A549 (cell line): ENCODE results near the gene EIF3A. TPM values are rescaled to one million over a fixed set of nuclear protein-coding genes. Genes with fewer than 3 reads are reported as not detected.
"Not testable (repeated sequence)": the region's sequence is repeated elsewhere in the genome, so short reads cannot be mapped to it uniquely, and the experiment has no call there.

ENCODE experiments used
- ATAC-seq, 2 experiments: fragments of 200-7000 bp in 1 of 2; fragments of >200 bp in 1 of 2; cut with Nextera tagmentation in 1 of 2; cut with Tn5 transposase in 1 of 2; 3 replicates each; pipeline versions ENCODE4 v1.8.0 to v1.9.1; 2018 to 2020; ENCODE audit warnings: mild to moderate bottlenecking in 1 of 2, moderate library complexity in 1 of 2
- CTCF ChIA-PET: fragments of 300-600 bp; sonication (Branson Sonifier 250); formaldehyde crosslinking; extraction: SDS; loops from one replicate; lab custom pipeline; 2021; ENCODE audit warnings: antibody characterized with exemption, inconsistent platforms; lab: Yijun Ruan, JAX
- POLR2A ChIA-PET: fragments of 350-600 bp; formaldehyde crosslinking; extraction: SDS; loops from one replicate; lab custom pipeline; 2021; ENCODE audit warnings: antibody characterized with exemption, inconsistent platforms; lab: Yijun Ruan, JAX
- DNase-seq, 2 experiments: peaks; one replicate each; pipeline versions ENCODE4 v3.0.0 to v3.0.0-alpha.2; 2011 to 2016; ENCODE audit warnings: low read depth in 1 of 2, low spot score in 1 of 2
- FAIRE-seq: peaks from 2 replicates; lab custom pipeline; 2011; peaks lifted over from hg19 to GRCh38; lab: Jason Lieb, UNC
- H3K27ac ChIP-seq, 2 experiments: fragments of >200 bp; sonication (Bioruptor Twin); formaldehyde crosslinking; 3 replicates each; pipeline ENCODE4 v1.5.1; 2016 to 2017
- H3K4me1 ChIP-seq: fragments of >200 bp; sonication (Bioruptor Twin); formaldehyde crosslinking; 3 replicates; pipeline ENCODE4 v1.6.1; 2016
- H3K4me2 ChIP-seq: fragments of >200 bp; sonication (Bioruptor Twin); formaldehyde crosslinking; 3 replicates; pipeline ENCODE4 v1.6.1; 2016
- H3K4me3 ChIP-seq: fragments of >200 bp; sonication (Bioruptor Twin); formaldehyde crosslinking; 3 replicates; pipeline ENCODE4 v1.5.1; 2016
- H3K9me3 ChIP-seq: fragments of >200 bp; sonication (Bioruptor Twin); formaldehyde crosslinking; 3 replicates; pipeline ENCODE4 v1.6.1; 2016
- CHD2 ChIP-seq: fragments of 150-350 bp; IDR thresholded peaks from 2 replicates; pipeline ENCODE4 v1.6.1; 2014; ENCODE audit warnings: low read length; ENCODE audit not compliant: partially characterized antibody
- CTCF ChIP-seq: fragments of >200 bp; sonication (Bioruptor Twin); formaldehyde crosslinking; IDR thresholded peaks from 3 replicates; pipeline ENCODE4 v1.5.1; 2016
- ELK1 ChIP-seq: fragments of 150-350 bp; IDR thresholded peaks from 2 replicates; pipeline ENCODE4 v1.6.1; 2014; ENCODE audit warnings: low read depth, mild to moderate bottlenecking, low read length
- EP300 ChIP-seq, 2 experiments: fragments of >200 bp; sonication (Bioruptor Twin); formaldehyde crosslinking; IDR thresholded peaks; 2 replicates in 1 of 2; 3 replicates in 1 of 2; pipeline ENCODE4 v1.6.1; 2016 to 2017
- ESRRA ChIP-seq: fragments of 150-350 bp; IDR thresholded peaks from 2 replicates; pipeline ENCODE4 v1.6.1; 2014; ENCODE audit warnings: mild to moderate bottlenecking, low read length, borderline replicate concordance
- FOSL2 ChIP-seq, 2 experiments: fragments of 450-650 bp in 1 of 2; fragments of >200 bp in 1 of 2; sonication (Bioruptor Twin) in 1 of 2; formaldehyde crosslinking; IDR thresholded peaks; 2 replicates each; pipeline versions ENCODE4 v1.5.0 to v1.6.1; 2016 to 2020; ENCODE audit warnings: mild to moderate bottlenecking in 1 of 2, moderate library complexity in 1 of 2
- FOXS1 ChIP-seq: fragments of 250-450 bp; sonication (Bioruptor Pico); IDR thresholded peaks from 2 replicates; pipeline ENCODE4 v1.5.0; 2020; ENCODE audit warnings: mild to moderate bottlenecking, moderate library complexity
- GATA3 ChIP-seq: IDR thresholded peaks from 2 replicates; pipeline ENCODE4 v1.6.1; 2012; ENCODE audit warnings: borderline replicate concordance
- HDAC2 ChIP-seq: fragments of 200-600 bp; sonication (generic); IDR thresholded peaks from 2 replicates; pipeline ENCODE4 v1.6.1; 2016
- HES2 ChIP-seq: fragments of >200 bp; sonication (Bioruptor Twin); formaldehyde crosslinking; IDR thresholded peaks from 2 replicates; pipeline ENCODE4 v1.6.1; 2016
- HOXB5 ChIP-seq: fragments of 250-450 bp; sonication (Bioruptor Pico); IDR thresholded peaks from 2 replicates; pipeline ENCODE4 v1.5.0; 2020; ENCODE audit warnings: mild to moderate bottlenecking, moderate library complexity
- KDM1A ChIP-seq: fragments of 200-600 bp; sonication (generic); IDR thresholded peaks from 2 replicates; pipeline ENCODE4 v1.6.1; 2016; ENCODE audit warnings: low read depth, mild to moderate bottlenecking
- KDM5A ChIP-seq: fragments of 200-600 bp; sonication (generic); IDR thresholded peaks from 2 replicates; pipeline ENCODE4 v1.6.1; 2016; ENCODE audit warnings: antibody characterized with exemption, mild to moderate bottlenecking
- MAFK ChIP-seq: fragments of 450-650 bp; IDR thresholded peaks from 2 replicates; pipeline ENCODE4 v1.6.1; 2014; ENCODE audit not compliant: partially characterized antibody
- NPAS2 ChIP-seq: fragments of 250-450 bp; sonication (Bioruptor Pico); IDR thresholded peaks from 2 replicates; pipeline ENCODE4 v1.8.0; 2022; ENCODE audit warnings: mild to moderate bottlenecking, moderate library complexity, borderline replicate concordance
- PBX3 ChIP-seq: IDR thresholded peaks from 2 replicates; pipeline ENCODE4 v1.6.1; 2012
- RARB ChIP-seq: fragments of 250-450 bp; sonication (Bioruptor Pico); IDR thresholded peaks from 2 replicates; pipeline ENCODE4 v1.8.0; 2021; ENCODE audit warnings: mild to moderate bottlenecking, moderate library complexity
- RFX5 ChIP-seq: fragments of 450-650 bp; IDR thresholded peaks from 2 replicates; pipeline ENCODE4 v1.7.1; 2014; ENCODE audit warnings: antibody characterized with exemption, mild to moderate bottlenecking, moderate library complexity
- SMC3 ChIP-seq: fragments of >200 bp; sonication (Bioruptor Twin); formaldehyde crosslinking; IDR thresholded peaks from 3 replicates; pipeline ENCODE4 v1.6.1; 2018; ENCODE audit warnings: inconsistent platforms
- SREBF2 ChIP-seq: fragments of 450-650 bp; IDR thresholded peaks from 2 replicates; pipeline ENCODE4 v1.6.1; 2014; ENCODE audit warnings: mild to moderate bottlenecking, moderate library complexity
- USF2 ChIP-seq: fragments of 450-650 bp; IDR thresholded peaks from 2 replicates; pipeline ENCODE4 v1.6.1; 2014; ENCODE audit warnings: antibody characterized with exemption
- ZC3H11A ChIP-seq: fragments of 450-650 bp; IDR thresholded peaks from 2 replicates; pipeline ENCODE4 v1.6.1; 2014; ENCODE audit warnings: antibody characterized with exemption, mild to moderate bottlenecking
- ZNF302 ChIP-seq: fragments of 250-450 bp; sonication (Bioruptor Pico); IDR thresholded peaks from 2 replicates; pipeline ENCODE4 v1.9.0; 2021; ENCODE audit warnings: inconsistent platforms, mild to moderate bottlenecking, moderate library complexity
- WGBS: methylation state at CpG from one replicate; pipeline ENCODE4 v1.1.6; 2017; ENCODE audit errors: missing lambda C conversion rate; 5-methylcytosine and 5-hydroxymethylcytosine counted together
- polyA plus RNA-seq, 4 experiments: library from polyadenylated mRNA; depleted of rRNA in 3 of 4; stranded (reverse); fragments of >200 nt; fragmentation: RNase III in 1 of 4; extraction: RNeasy Plus Mini Kit Qiagen cat#74134 plus additional on column Dnase treatment in 1 of 4; gene quantifications; 2 replicates in 3 of 4; 3 replicates in 1 of 4; pipeline ENCODE4 v1.2.3, GENCODE V29; 2011 to 2017

The EIF3A gene
- polyA plus RNA-seq, 2 of the 4 experiments (the other 2 are of a cell fraction): 71.0 to 154 TPM

- FAIRE-seq: no peak
- Histone ChIP-seq H3K4me3 (no peak overlapping the region), H3K9me3 (no peaks in the 10 kb centered on the region), H3K4me2 (no peak overlapping the region), H3K4me1 (peaks cover 5% of the 10 kb centered on the region; the same call in 1 of the 3 replicates), H3K27ac (no peak overlapping the region)
- POLR2A ChIA-PET: interaction anchor here (1.3 kb wide), 1 partner anchor 344 kb away, joined by 3 read pairs; the partner anchor contains the start of gene CACUL1
- WGBS: 79% methylated on average over 3 of the region's 3 CpGs
- no peak for TF ChIP-seq ESRRA
- no peak for TF ChIP-seq KDM5A
- no peak for TF ChIP-seq FOSL2 (IDR thresholded peaks at IDR 0.05)
- no peak for TF ChIP-seq FOSL2 (CRISPR knock-in tag; IDR thresholded peaks at IDR 0.05)
- TF ChIP-seq RFX5: no peak
- TF ChIP-seq GATA3: no peak
- TF ChIP-seq MAFK: no peak
- no peak for TF ChIP-seq USF2
- no peak for TF ChIP-seq RARB (CRISPR knock-in tag)
- TF ChIP-seq CTCF: no peak
- DNase-seq: no peak
- ATAC-seq: no peak
- CTCF ChIA-PET: interaction anchor here (0.7 to 5.7 kb wide), 2 partner anchors 15 to 90 kb away, joined by 3 to 20 read pairs; no protein-coding TSS in a partner anchor
Measured at GRCh38 chr10:119098576-119098975, 18.0 kb upstream of the EIF3A start.

- CTCF ChIA-PET: interaction anchor here (1.3 to 5.7 kb wide), 2 partner anchors 10 to 13 kb away, joined by 3 to 20 read pairs; no protein-coding TSS in a partner anchor
- H3K9me3 ChIP-seq, FAIRE-seq, DNase-seq, POLR2A ChIA-PET, H3K4me2 ChIP-seq, H3K4me1 ChIP-seq, H3K27ac ChIP-seq, H3K4me3 ChIP-seq, ATAC-seq: not testable (repeated sequence)
- 88% methylated on average over 12 of the region's 12 CpGs for WGBS
Measured at GRCh38 chr10:119096641-119097415, 16.2 kb upstream of the EIF3A start.

- Histone ChIP-seq H3K4me3 (no peak overlapping the region), H3K4me1 (peaks cover 9% of the 10 kb centered on the region; the same call in 1 of the 3 replicates), H3K9me3 (no peaks in the 10 kb centered on the region), H3K27ac (no peak overlapping the region), H3K4me2 (no peak overlapping the region)
- no peak for ATAC-seq
- ChIA-PET CTCF (interaction anchor here (1.4 kb wide), 1 partner anchor 9 kb away, joined by 5 read pairs; the partner anchor contains the start of gene DENND10), POLR2A (interaction anchor here (0.6 kb wide), 1 partner anchor 341 kb away, joined by 4 read pairs; the partner anchor contains the start of gene CACUL1)
- FAIRE-seq: no peak
- DNase-seq: no peak
- WGBS: 65% methylated on average over 4 of the region's 4 CpGs
- TF ChIP-seq HDAC2 (no peak), CTCF (no peak), SREBF2 (no peak), ZC3H11A (no peak), CHD2 (no peak), FOXS1 (CRISPR knock-in tag) (no peak), ZNF302 (CRISPR knock-in tag) (no peak), HOXB5 (CRISPR knock-in tag) (no peak), EP300 (IDR thresholded peaks at IDR 0.05) (no peak), PBX3 (no peak), NPAS2 (CRISPR knock-in tag) (no peak), HES2 (no peak), SMC3 (no peak), ELK1 (no peak), ESRRA (no peak), KDM1A (no peak)
Measured at GRCh38 chr10:119095640-119096039, 15.0 kb upstream of the EIF3A start.
